MM.1S (cell line): ENCODE measurements around the gene SYNJ1.

Experiments
- EZH2phosphoT487 ChIP-seq: fragments of 300-600 bp; sonication (generic); IDR thresholded peaks from 2 replicates; pipeline ENCODE4 v1.6.1; 2018; ENCODE audit warnings: antibody characterized with exemption, low read length
- TF ChIP-seq, protein P1 (sequence below): fragments of 300-600 bp; sonication (generic); IDR thresholded peaks from 2 replicates; pipeline ENCODE4 v1.5.1; 2016; ENCODE audit warnings: antibody characterized with exemption, low read length, mixed read lengths

GRCh38 chr21:32612999-32613337, 114.8 kb downstream of the SYNJ1 start:
- no peak for TF ChIP-seq EZH2phosphoT487
- TF ChIP-seq, protein P1, sequence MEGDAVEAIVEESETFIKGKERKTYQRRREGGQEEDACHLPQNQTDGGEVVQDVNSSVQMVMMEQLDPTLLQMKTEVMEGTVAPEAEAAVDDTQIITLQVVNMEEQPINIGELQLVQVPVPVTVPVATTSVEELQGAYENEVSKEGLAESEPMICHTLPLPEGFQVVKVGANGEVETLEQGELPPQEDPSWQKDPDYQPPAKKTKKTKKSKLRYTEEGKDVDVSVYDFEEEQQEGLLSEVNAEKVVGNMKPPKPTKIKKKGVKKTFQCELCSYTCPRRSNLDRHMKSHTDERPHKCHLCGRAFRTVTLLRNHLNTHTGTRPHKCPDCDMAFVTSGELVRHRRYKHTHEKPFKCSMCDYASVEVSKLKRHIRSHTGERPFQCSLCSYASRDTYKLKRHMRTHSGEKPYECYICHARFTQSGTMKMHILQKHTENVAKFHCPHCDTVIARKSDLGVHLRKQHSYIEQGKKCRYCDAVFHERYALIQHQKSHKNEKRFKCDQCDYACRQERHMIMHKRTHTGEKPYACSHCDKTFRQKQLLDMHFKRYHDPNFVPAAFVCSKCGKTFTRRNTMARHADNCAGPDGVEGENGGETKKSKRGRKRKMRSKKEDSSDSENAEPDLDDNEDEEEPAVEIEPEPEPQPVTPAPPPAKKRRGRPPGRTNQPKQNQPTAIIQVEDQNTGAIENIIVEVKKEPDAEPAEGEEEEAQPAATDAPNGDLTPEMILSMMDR: no peak
